Pancreas (tissue), 10 donors: ENCODE measurements around the gene TMEM182. TPM values are rescaled to one million over a fixed set of nuclear protein-coding genes. Genes with fewer than 3 reads are reported as not detected.

Experiments used
- ATAC-seq, 4 donors: fragments of 200-7000 bp; cut with Tn5 transposase; one replicate each; pipeline versions ENCODE4 v1.8.0 to v1.9.1; 2020; ENCODE audit warnings: mild to moderate bottlenecking in 4 of 4, moderate library complexity in 4 of 4
- DNase-seq, 6 donors: peaks; one replicate each; pipeline ENCODE4 v3.0.0-alpha.2; 2020
- FAIRE-seq: peaks from 2 replicates; lab custom pipeline; 2012; peaks lifted over from hg19 to GRCh38; lab: Jason Lieb, UNC
- H3K27ac ChIP-seq, 4 donors: fragments of 200-600 bp; sonication (generic); 1 replicate in 3 of 4; 2 replicates in 1 of 4; pipeline versions ENCODE4 v1.5.0 to v1.8.0; 2020
- H3K27me3 ChIP-seq, 4 donors: fragments of 200-600 bp; one replicate each; pipeline ENCODE4 v1.8.0; 2021
- H3K36me3 ChIP-seq, 3 donors: fragments of 200-600 bp; sonication (generic) in 1 of 3; one replicate each; pipeline versions ENCODE4 v1.5.0 to v1.8.0; 2020 to 2021
- H3K4me1 ChIP-seq, 3 donors: fragments of 200-600 bp; one replicate each; pipeline ENCODE4 v1.8.0; 2021
- H3K4me3 ChIP-seq, 4 donors: fragments of 200-600 bp; sonication (generic) in 2 of 4; one replicate each; pipeline versions ENCODE4 v1.5.0 to v1.8.0; 2020 to 2021
- H3K9me3 ChIP-seq, 4 donors: fragments of 200-600 bp; one replicate each; pipeline ENCODE4 v1.8.0; 2021
- CTCF ChIP-seq, 4 donors: fragments of 200-600 bp; sonication (generic) in 3 of 4; IDR thresholded peaks; one replicate each; pipeline versions ENCODE4 v1.5.0 to v1.8.0; 2021; ENCODE audit warnings: antibody characterized with exemption in 4 of 4
- WGBS, 2 donors: extraction: QIAGEN DNeasy Blood & Tissue Kit; methylation state at CpG; one replicate each; pipeline ENCODE4 v1.1.7; 2013; 5-methylcytosine and 5-hydroxymethylcytosine counted together
- intact Hi-C, 3 donors: fragments of 100-400 bp; cut with DNase I; formaldehyde crosslinking; loops; one replicate each; pipeline versions ENCODE4 v1.11.1 to v1.14.2; 2022
- polyA plus RNA-seq, 2 donors: library from polyadenylated mRNA; stranded (reverse); fragments of 200-250 nt; gene quantifications; one replicate each; pipeline ENCODE4 v1.2.3, GENCODE V29; 2013
- total RNA-seq, 6 donors: library from RNA; stranded (reverse); fragmentation: NEBNext Ultra II Directional in 4 of 6; extraction: Animal tissue kit (Norgen Biotek cat#: 25700) in 4 of 6; gene quantifications; one replicate each; pipeline versions ENCODE4 v1.2.1 to v1.2.4, GENCODE V29; 2021 to 2023
- donor health status: healthy with polysubstance abuse.
- donor health status: DM: no; HTN: no; CAD: no; lungs with moderate emphysema.
- donor health status: DM: no; HTN: no; CAD: no.
- donor health status: control.
- donor health status: control.
- donor health status: Bipolar disorder and iron deficiency.
- donor health status: DM: yes; HTN: yes; CAD: no.
- donor health status: DM: no; HTN: no; CAD: no.
- donor health status: DM: no; HTN: no; CAD: no.
- donor health status: DM: yes; HTN: yes; CAD: no.

Gene TMEM182
- total and polyA plus RNA-seq, 8 donors: 0.80 to 4.1 (median 2.4) TPM

GRCh38 chr2:102736410-102737409, 25.1 kb upstream of the TMEM182 start:
- ATAC-seq: peak; percentile 94 to 98 (median 96)
- FAIRE-seq: no peak
- 0 to 1% methylated on average over 52 of the region's 52 CpGs for WGBS, 2 donors

GRCh38 chr2:102737431-102737830, 24.4 kb upstream of the TMEM182 start:
- no peak for DNase-seq
- peak overlapping the region in 2 of 4 donors; percentile 96 to 99 for H3K4me3 ChIP-seq
- H3K9me3 ChIP-seq: no peaks in the 10 kb centered on the region
- H3K27ac ChIP-seq: peak overlapping the region in 1 of 4 donors; percentile 93
- FAIRE-seq: no peak
- H3K27me3 ChIP-seq: no peaks in the 10 kb centered on the region
- WGBS, 2 donors: 58 to 67% methylated on average over 1 of the region's 1 CpG
- TF ChIP-seq CTCF (IDR thresholded peaks at IDR 0.05): no peak
- H3K36me3 ChIP-seq: no peaks in the 10 kb centered on the region
- intact Hi-C loops: no loop called here
- ATAC-seq: no peak
- H3K4me1 ChIP-seq: peaks cover 4 to 13% (median 9%) of the 10 kb centered on the region in 3 donors

More at GRCh38 chr2:102736410-102737409, 25.1 kb upstream of the TMEM182 start:
- TF ChIP-seq CTCF (IDR thresholded peaks at IDR 0.05): no peak
- DNase-seq: peak; percentile 81 to 96 (median 88)
- Histone ChIP-seq H3K36me3 (peaks cover 0 to 5% (median 0%) of the 10 kb centered on the region in 3 donors), H3K27ac (peak overlapping the region; percentile 83 to 95 (median 90)), H3K9me3 (no peaks in the 10 kb centered on the region), H3K4me1 (peaks cover 4 to 13% (median 9%) of the 10 kb centered on the region in 3 donors), H3K27me3 (no peaks in the 10 kb centered on the region), H3K4me3 (peak overlapping the region; percentile 68 to 99 (median 96))
- intact Hi-C loops: no loop called here

GRCh38 chr2:102743259-102743658, 18.6 kb upstream of the TMEM182 start:
- WGBS, 2 donors: 95 to 100% methylated on average over 3 of the region's 3 CpGs
- no peak for FAIRE-seq
- ATAC-seq: no peak
- TF ChIP-seq CTCF (IDR thresholded peaks at IDR 0.05): no peak
- Histone ChIP-seq H3K4me1 (no peaks in the 10 kb centered on the region), H3K9me3 (no peaks in the 10 kb centered on the region), H3K27me3 (no peaks in the 10 kb centered on the region), H3K4me3 (no peak overlapping the region), H3K36me3 (no peaks in the 10 kb centered on the region), H3K27ac (no peak overlapping the region)
- intact Hi-C loops: no loop called here
- no peak for DNase-seq

GRCh38 chr2:102748107-102748506, 13.7 kb upstream of the TMEM182 start:
- intact Hi-C loops: no loop called here
- ATAC-seq (no peak), FAIRE-seq (no peak), DNase-seq (no peak)
- no peak for TF ChIP-seq CTCF (IDR thresholded peaks at IDR 0.05)
- no peaks in the 10 kb centered on the region for H3K9me3 ChIP-seq
- no peak overlapping the region for H3K27ac ChIP-seq
- H3K27me3 ChIP-seq: no peaks in the 10 kb centered on the region
- H3K36me3 ChIP-seq: no peaks in the 10 kb centered on the region
- no peaks in the 10 kb centered on the region for H3K4me1 ChIP-seq
- no peak overlapping the region for H3K4me3 ChIP-seq
- 85 to 91% methylated on average over 4 of the region's 4 CpGs for WGBS, 2 donors
